GM18907 (cell line): ENCODE measurements around the gene IPP.
"Not testable (repeated sequence)": the region's sequence is repeated elsewhere in the genome, so short reads cannot be mapped to it uniquely, and the experiment has no call there.

ENCODE experiments used
- ATAC-seq: cut with Tn5 transposase; IDR thresholded peaks from one replicate; pipeline ENCODE4 v1.9.1; 2021; ENCODE audit warnings: mild to moderate bottlenecking, moderate library complexity; ENCODE audit not compliant: unreplicated experiment

IPP gene

GRCh38 chr1:45746922-45747321 is 3.5 kb downstream of the IPP start:
- no peak for ATAC-seq

- ATAC-seq: not testable (repeated sequence)
Measured at GRCh38 chr1:45739641-45740156, 10.8 kb downstream of the IPP start.

GRCh38 chr1:45739137-45739536 is 11.3 kb downstream of the IPP start:
- ATAC-seq: no peak

- no peak for ATAC-seq
Measured at GRCh38 chr1:45730780-45731319, 19.6 kb downstream of the IPP start.

GRCh38 chr1:45730075-45730779 is 20.2 kb downstream of the IPP start:
- no peak for ATAC-seq

- ATAC-seq: not testable (repeated sequence)
Measured at GRCh38 chr1:45726007-45726406, 24.4 kb downstream of the IPP start.

- ATAC-seq: no peak
Measured at GRCh38 chr1:45723248-45723930, 27.1 kb downstream of the IPP start.

- ATAC-seq: no peak
Measured at GRCh38 chr1:45722809-45723208, 27.6 kb downstream of the IPP start.

- no peak for ATAC-seq
Measured at GRCh38 chr1:45721207-45721606, 29.2 kb downstream of the IPP start.

GRCh38 chr1:45718289-45718688 is 32.2 kb downstream of the IPP start:
- no peak for ATAC-seq

GRCh38 chr1:45717386-45717785 is 33.1 kb downstream of the IPP start:
- not testable (repeated sequence) for ATAC-seq

- no peak for ATAC-seq
Measured at GRCh38 chr1:45716700-45717099, 33.8 kb downstream of the IPP start.

GRCh38 chr1:45713711-45714110 is 36.7 kb downstream of the IPP start:
- ATAC-seq: no peak

- no peak for ATAC-seq
Measured at GRCh38 chr1:45704637-45705036, 45.8 kb downstream of the IPP start.

GRCh38 chr1:45694823-45695222 is 55.6 kb downstream of the IPP start:
- ATAC-seq: no peak

- not testable (repeated sequence) for ATAC-seq
Measured at GRCh38 chr1:45693811-45694210, 56.6 kb downstream of the IPP start.

- ATAC-seq: peak; percentile 32
Measured at GRCh38 chr1:45687754-45688740, 62.4 kb downstream of the IPP start, which contains the start of gene TMEM69. TMEM69 (plus strand) TSS chr1:45688181; CDS start chr1:45691069, 2,888 bp downstream.

- ATAC-seq: peak; percentile 80
Measured at GRCh38 chr1:45687014-45687753, 63.3 kb downstream of the IPP start.

- ATAC-seq: peak; percentile 64
Measured at GRCh38 chr1:45686288-45687013, 64.0 kb downstream of the IPP start, which contains the start of gene GPBP1L1. GPBP1L1 (minus strand) TSS chr1:45686533; CDS start chr1:45659087, 27,446 bp downstream.
